HG03378 (cell line): Measurements from ENCODE around the gene MAP4K3.

Source experiments
- ATAC-seq: cut with Tn5 transposase; IDR thresholded peaks from one replicate; pipeline ENCODE4 v1.9.1; 2021; ENCODE audit warnings: mild to moderate bottlenecking, moderate library complexity; ENCODE audit not compliant: unreplicated experiment

Gene MAP4K3

DNA sequence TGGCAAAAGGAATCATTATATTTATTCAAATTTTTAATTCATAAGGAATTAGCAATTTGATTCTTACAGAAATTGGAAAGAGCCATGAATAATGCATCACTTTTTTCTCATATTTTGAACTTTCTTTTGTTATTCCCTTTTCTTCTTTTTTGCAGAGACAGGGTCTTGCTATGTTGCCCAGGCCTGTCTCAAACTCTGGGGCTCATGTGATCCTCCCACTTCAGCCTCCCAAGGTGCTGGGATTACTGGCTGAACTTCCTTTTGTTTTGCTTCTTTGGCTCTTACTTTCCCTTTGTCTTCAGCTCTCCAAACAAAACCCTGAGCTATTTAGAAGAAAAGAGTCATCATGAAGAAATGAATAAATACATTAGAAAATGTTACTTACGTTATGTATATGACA is 224.1 kb downstream of the MAP4K3 start:
- ATAC-seq, result no peak

DNA sequence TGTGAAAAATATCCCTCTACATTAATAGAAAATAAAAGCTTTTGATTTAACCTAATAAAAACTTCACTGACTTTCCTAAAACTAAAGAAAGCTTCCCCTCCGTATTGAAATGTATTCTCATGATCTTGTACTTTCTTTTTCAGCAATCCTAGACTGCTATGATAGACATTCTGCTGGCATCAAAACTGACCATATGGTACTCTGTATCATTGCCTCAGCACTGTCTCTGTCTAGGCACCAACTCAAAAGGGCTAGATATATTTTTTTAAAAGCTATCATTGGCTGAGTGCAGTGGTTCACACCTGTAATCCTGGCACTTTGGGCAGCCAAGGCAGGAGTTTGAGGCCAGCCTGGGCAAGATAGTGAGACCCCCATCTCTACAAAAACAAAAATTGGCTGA is 226.2 kb downstream of the MAP4K3 start:
- no peak for ATAC-seq

DNA sequence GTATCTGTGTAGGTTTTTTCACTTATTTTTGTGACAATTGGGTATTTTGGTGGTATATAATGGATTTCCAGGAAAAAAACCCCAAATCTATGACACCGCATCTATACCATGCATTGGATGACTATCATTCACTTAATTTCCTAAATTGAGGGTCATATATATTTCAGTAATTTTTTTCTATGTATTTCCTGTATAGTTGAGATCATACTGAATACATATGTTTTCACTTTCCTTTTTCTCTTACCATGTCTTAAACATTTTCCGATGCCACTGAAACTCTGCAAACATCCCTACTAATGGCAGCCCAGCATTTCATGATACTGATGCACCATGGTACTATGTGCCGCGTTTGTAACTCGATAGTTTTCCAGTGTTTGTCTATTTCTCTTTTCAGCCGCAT is 233.7 kb downstream of the MAP4K3 start:
- ATAC-seq, result no peak

DNA sequence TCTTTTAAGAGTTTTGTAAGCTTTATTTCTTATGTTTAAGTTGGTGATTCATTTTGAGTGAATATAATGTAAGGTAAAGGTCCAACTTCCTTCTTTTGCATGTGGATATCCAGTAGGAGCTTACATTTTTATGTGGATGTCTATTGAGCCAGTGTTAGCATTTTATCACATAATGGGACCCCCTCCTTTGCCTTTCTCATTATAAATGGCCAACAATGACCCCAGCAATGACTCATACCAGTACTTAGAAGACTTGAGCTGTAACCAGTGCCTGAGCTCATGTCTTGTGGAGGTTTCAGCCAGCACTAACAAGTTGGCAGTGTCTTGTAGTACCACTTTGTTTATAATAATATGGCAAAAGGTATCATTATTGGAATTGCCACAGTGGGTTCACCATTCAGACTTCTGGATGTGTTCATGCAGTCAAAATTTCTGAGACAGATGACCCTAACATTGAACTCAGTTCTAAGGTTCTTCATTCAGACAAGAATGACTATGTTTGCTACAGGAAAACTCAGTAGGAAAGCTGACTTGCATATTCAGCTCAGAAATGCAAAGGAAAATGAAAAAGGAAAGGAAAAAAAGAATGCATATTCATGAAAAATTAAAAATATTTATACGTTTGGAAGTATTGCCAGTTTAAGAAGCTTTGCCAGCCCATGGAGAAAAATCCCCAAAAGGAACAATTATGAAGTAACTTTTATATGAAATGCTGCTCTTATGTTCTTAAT is 234.3 kb downstream of the MAP4K3 start:
- ATAC-seq, result no peak
